NCI-H460 (cell line): ENCODE results near the gene SAP30L. TPM values are rescaled to one million over a fixed set of nuclear protein-coding genes. Genes with fewer than 3 reads are reported as not detected.

Experiments
- DNase-seq: peaks from one replicate; pipeline ENCODE4 v3.0.0-alpha.2; 2016; ENCODE audit warnings: low read depth; ENCODE audit errors: extremely low read depth
- polyA plus RNA-seq: library from polyadenylated mRNA; depleted of rRNA; stranded (reverse); fragments of >200 nt; gene quantifications from 2 replicates; pipeline ENCODE4 v1.2.3, GENCODE V29; 2014; cell fraction: nucleus; rRNA removed
- total RNA-seq: library from RNA; depleted of rRNA; stranded (reverse); fragments of >200 nt; shearing (Covaris generic); gene quantifications from 2 replicates; pipeline ENCODE4 v1.2.3, GENCODE V29; 2014; rRNA removed

The SAP30L gene
- total RNA-seq, result 27.2 and 39.1 TPM in 2 replicates
- 10.8 and 16.4 TPM in 2 replicates for polyA plus RNA-seq

GRCh38 chr5:154445422-154446194 is at the start of gene SAP30L:
SAP30L (plus strand) TSS chr5:154445997; CDS start chr5:154446605, 608 bp downstream.
- DNase-seq, result peak; percentile 93

GRCh38 chr5:154396128-154396527 is 49.7 kb upstream of the SAP30L start:
- no peak for DNase-seq

GRCh38 chr5:154397652-154398406 is 48.0 kb upstream of the SAP30L start:
- DNase-seq, result no peak

GRCh38 chr5:154400678-154401077 is 45.1 kb upstream of the SAP30L start:
- DNase-seq, result no peak

GRCh38 chr5:154401355-154401754 is 44.4 kb upstream of the SAP30L start:
- DNase-seq, result no peak

DNA sequence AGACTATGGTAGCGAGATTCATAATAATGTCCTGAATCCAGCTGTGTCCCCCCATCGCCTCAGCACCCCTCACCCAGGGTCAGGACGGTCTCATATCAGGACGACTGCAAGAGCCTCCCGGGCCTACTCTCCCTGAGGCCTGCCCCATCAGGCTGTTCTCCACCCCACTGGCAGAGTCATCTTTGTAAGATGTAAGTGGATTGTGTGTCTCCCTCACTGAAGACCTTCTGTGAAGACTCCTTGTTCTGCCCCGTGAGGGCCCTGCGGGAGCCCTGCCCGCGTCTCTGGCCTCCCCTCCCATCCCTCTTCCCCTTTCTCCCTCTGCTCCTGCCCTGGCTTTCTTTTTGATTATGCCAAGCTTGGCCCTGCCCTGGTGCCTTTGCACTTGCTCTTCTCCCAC is 43.9 kb upstream of the SAP30L start:
- DNase-seq, result no peak

GRCh38 chr5:154402611-154403010 is 43.2 kb upstream of the SAP30L start:
- DNase-seq, result no peak

DNA sequence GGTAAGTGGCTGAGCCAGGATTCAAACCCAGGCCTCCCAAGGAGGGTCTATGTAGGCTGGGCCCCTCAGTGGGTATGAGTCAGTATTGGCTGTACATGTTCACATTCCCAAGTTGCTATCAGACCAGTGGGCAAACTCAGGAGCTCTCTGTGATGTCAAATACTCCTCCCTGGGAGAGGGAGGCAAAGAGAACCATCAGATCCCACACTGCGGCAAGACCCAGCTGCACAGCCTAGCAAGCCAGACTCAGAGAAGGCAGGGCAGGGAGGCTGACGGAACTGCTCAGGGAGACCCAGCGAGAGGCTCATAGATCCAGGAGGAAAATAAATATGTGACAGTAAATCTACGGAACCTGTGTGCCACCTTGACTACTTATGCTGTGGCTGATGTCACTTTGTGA is 42.6 kb upstream of the SAP30L start:
- DNase-seq, result no peak

DNA sequence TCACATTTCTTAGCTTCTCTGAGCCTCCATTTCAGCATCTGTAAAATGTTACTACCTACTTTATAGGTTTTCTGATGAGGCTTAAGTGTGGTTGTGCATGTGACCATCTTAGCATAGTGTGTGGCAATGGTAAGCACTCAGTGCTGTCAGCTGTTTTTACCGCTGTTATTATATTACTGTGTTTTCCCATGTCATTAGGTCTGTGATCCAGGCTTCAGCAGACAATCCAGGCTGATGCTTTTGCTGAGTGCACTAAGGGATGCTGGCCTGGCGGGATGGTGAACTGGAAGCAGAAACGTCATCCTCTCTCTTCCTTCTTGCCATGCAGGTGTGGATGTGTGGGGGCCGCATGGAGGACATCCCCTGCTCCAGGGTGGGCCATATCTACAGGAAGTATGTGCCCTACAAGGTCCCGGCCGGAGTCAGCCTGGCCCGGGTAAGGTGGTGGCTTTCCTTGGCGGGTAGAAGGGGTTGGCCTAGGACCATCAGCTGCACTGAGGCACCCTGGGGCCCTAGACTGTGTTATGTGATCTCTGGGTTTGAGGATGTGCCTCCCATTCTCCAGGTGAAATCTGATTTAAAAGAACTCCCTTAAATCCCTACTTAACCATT is 41.9 kb upstream of the SAP30L start:
- no peak for DNase-seq

DNA sequence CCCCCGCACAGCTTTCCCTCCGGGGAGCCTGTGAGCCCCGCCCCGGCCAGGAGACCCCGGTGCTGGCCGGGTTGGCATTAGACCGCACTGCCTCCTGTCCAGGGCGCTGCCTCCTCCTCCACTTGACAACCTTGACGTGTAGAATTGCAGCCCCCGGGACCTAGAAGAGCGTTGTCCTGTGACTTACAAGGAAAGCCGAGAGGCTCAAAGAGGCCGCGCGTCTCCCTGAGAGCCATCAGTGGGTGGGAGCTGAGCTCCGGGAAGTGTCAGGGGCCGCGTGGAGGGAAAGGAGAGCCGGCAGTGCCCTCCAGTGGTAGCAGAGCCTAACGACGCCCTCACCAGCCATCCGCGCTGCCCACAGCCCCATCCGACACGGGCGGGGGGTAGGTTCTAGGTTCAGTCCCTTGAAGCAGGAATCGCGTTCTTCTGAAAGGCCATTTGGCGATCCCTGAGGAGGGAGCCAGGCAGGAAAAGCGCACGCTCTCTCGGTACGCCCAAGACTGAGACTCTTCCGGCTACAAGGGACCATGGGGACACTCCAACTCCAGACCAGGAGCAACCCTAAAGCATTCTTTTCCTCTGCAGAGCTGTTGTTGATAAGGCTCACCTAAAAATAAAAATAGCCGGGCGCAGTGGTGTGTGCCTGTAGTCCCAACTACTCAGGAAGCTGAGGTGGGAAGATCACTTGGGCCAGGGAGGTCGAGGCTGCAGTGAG is 40.6 kb upstream of the SAP30L start:
- DNase-seq, result peak; percentile 66

DNA sequence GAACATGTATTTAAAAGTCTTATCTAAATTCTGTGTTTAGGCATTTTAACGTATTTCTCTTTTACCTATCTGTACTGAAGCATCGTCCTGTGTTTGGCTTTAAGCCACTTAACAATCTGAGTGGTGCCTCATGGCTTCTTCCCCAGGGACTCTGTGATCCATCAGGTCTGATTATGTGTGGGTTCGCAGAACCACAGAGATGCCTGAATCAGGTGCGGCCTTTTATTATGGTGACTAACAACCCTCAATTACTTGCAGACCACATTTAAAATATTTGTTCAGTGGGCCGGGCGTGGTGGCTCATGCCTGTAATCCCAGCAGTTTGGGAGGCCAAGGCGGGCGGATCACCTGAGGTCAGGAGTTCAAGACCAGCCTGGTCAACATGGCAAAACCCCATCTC is 39.6 kb upstream of the SAP30L start:
- no peak for DNase-seq

DNA sequence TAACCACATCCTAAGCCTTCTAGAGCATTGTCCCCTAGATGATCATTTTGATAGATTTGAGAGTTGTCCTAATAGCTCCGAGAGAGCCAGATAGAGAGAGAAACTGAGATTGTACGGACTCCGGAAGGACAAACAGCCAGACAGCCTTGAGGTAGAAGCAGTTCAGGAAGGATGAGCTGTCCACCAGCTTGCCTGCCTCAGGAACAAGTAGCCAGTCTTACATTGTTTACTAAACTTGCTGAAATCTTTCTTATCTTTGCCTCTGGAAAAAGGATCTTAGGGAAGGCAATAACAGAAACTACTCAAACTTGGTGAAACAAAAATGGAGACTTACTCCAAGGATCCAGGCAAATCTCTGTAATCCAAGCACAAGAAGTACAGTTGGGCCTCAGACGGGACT is 39.0 kb upstream of the SAP30L start:
- DNase-seq, result no peak

- DNase-seq, result no peak
Observed at GRCh38 chr5:154408811-154409210, 37.0 kb upstream of the SAP30L start.

- no peak for DNase-seq
Observed at GRCh38 chr5:154409230-154409840, 36.5 kb upstream of the SAP30L start.

DNA sequence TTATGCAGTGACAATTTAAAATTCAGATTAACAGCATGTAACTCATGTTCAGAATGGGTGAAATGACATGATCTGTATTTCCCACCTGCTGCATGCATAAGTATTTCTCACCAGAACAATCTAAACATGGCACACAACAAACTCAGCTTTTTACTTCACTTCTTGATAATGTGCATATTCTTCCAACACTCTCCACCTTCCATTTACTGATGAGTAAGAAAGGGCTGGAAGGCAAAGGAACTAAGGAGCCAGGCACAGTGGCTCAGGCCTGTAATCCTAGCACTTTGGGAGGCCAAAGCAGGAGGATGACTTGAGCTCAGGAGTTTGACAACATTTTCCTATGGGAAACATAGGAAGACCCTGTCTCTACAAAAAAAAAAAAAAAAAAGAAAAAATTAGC is 35.8 kb upstream of the SAP30L start:
- DNase-seq, result no peak

- no peak for DNase-seq
Observed at GRCh38 chr5:154410786-154411185, 35.0 kb upstream of the SAP30L start.

DNA sequence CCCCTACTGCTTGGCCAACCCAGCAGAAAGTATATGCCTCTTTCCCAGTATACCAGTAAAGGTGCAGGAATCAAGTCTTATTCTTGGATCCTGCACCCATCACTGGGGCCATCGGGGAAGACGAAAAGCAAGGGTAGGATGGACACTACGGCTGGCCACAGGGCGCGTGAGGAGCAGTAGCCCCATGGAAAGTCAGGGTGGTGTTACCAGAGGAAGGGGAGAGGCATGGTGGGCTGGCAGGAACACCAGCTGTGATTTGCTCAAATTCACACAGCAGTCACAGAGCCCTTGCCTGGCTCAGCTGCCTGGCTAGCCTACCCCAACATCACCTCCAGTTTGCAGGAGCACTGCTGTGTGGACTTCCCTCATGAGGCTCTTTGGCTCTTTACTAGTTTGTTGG is 34.5 kb upstream of the SAP30L start:
- DNase-seq, result no peak

GRCh38 chr5:154412316-154412715 is 33.5 kb upstream of the SAP30L start:
- DNase-seq, result no peak

GRCh38 chr5:154412925-154413324 is 32.9 kb upstream of the SAP30L start:
- no peak for DNase-seq

GRCh38 chr5:154415114-154415513 is 30.7 kb upstream of the SAP30L start:
- no peak for DNase-seq
